GM18511 (cell line): Measurements from ENCODE around the gene DTNB.

Source experiments
- ATAC-seq: cut with Tn5 transposase; IDR thresholded peaks from one replicate; pipeline ENCODE4 v1.9.1; 2021; ENCODE audit warnings: mild to moderate bottlenecking, moderate library complexity; ENCODE audit not compliant: unreplicated experiment

DTNB gene

DNA sequence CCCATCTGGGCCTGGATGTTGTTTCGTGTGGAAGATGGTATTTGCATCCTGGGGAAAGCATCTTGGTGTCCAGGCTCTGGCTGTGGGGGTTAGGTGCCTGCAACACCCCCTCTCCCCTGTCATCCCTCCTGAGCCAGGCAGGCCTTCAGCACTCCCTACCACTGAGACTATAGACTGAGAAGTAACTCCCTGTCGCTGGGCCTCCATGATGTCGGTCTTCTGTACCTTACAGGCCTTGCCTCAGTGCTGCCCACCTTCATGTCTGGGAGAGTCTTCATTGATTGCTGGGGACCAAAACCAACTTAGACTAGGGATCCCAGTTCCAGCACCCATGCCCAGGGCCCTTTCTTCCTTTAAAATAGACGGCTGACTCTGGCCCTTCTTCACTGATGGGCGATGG is 298.6 kb downstream of the DTNB start:
- ATAC-seq = no peak

DNA sequence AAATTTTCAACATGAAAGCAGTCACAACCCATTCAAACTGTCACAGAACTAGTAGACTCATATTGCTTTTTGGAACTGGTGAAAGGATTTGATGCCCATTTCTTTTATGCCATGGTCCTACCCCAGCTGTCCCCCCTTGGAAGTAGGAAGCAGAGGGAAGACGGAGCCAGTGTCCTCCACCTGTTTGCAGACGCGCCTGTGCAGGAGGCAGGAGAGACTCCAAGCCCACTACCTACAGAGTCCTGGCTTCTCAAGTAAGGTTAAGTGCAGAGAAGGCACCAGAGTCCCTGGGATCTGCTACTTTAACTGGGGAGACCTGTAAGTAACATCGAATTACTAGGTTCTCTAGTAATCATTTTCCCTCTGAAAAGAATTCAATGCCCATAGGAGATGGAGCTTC is 299.0 kb downstream of the DTNB start:
- no peak for ATAC-seq

DNA sequence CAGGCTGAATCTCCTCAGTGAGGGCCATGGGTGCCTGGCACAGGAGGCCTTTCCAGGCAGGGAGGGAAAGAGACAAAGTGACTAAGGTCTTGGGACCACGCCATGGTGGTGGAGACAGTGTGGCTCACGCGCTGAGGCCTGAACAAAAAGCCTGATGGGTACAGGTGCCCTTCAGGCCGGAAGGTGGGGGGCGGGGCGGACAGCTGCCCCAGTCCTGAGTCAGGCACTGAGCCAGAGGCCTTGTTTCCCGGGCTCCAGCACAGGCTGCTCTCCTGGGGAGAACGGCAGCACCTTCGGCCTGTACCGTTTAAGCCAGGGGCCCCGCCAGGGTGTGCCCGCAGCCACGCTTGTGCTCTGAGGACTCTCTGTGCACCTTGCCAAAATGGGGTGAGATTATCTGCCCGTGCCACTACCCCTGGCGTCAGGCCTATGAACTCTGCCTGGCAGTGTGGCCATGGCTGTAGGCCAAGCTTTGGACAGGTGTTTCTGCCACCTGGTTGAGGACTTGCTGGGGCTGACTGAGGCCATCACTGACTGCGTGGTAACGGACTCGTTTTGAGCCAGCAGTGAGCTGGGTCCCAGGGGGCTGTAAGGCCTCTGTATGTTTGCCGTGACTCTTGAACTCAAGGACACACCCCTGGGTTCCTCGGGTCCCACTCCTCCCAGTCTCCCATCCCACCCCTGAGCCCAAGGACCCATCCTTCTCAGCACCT is 300.0 kb downstream of the DTNB start:
- no peak for ATAC-seq

DNA sequence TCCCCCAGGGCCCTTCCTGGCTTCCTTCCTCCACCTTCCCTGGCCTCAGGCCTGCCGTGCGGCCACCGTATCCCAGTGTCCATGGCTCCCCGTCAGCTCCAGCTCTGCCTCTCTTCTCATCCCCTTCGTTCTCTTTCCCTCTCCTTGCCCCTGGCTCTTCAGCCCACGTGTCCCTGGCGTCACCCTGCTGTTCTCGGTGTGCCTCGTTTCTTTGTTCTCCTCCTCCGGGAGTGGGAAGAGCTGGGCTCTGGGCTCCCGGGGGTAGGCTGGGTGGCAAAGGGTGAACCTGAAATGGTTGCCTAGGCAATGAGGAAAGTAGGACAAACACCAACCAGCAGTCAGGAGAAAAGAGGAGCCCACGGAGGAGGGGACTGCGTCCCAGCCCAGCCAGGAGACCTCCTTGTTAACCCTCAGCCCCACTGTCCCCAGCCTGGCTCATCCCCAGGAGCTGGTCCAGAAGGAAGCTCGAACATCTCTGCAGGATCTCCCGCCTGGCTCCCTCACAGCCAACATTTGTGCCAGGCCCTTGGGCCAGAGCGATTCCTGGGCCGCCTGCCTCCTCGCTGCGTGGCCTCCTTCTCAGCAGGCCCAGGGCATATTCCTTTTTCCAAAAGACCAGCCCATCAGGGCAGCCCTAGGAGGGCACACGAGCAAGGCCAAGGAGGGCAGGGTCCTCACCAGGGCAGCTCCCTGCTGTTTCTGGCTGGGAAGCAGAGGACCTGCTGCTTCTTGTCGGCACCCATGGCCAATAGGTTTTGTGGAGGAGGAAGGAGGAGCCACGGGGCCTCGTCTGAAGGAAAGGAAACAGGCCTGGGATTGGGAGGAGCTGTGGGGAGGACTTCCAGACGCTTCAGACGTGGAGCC is 300.7 kb downstream of the DTNB start:
- no peak for ATAC-seq

DNA sequence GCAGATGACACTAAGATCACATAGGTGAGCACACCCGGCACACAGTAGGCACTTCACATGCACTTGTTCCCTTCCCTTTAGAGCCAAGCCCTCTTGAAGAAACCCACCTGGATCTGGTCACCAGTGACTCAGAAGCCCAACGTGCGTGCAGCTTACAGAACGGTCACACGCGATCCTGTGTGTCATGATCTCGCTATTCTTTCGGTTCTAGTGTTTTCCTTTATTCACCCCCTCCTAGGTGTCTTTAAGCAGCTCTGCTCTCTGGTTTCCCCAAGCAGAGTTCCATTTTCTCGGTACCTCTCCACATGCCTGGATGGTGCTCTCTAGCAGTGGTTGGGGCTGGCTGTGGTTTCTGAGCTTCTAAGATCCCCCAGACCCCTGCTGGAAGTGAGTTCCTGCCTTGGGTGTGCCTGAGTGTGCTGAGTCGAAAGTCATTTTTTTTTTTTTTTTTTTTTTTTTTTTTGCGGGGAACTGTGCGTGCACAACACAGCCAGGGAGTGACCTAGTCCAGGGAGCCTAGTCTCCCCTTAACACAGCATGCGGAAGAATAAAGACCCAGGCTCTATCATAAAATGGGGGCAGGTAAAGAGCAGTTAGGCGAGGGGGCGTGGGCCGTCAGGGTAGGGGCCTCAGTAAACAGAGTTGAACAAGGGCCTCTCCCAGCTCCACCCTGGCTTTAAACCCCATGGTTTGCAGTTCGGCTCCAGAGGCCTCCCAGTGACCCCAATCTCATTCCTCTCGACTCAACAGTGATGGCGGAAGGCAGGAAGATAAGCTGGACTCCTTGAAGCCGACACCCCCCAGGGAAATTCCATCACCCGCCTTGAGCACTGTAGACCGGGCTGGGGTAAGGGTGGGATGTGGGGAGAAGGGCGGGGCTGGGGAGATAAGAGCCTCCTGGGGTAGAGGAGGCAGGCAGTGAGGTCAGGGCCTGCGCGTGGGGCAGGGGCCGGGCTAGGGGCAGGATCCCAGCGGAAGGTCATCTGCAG is 301.8 kb downstream of the DTNB start:
- ATAC-seq = no peak

DNA sequence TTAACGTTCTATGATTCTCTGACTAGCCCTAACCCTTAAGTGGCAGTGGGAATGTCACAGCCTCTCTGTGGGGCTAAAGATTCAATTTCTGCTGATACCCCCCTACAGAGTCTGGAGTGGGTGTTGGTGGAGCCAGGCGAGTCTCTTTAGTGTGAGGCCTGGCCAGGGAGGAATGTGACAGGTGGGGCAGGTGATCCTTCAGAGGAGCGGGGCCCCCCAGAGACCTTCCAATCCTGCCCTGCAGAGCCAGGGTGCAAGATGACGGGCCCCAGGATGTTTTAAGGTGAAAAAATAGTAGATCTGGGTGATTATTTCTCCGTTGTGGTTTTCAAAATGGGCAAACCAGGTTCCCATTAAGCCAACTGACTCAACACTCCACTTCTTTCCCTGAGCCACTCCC is 303.5 kb downstream of the DTNB start:
- ATAC-seq = no peak

DNA sequence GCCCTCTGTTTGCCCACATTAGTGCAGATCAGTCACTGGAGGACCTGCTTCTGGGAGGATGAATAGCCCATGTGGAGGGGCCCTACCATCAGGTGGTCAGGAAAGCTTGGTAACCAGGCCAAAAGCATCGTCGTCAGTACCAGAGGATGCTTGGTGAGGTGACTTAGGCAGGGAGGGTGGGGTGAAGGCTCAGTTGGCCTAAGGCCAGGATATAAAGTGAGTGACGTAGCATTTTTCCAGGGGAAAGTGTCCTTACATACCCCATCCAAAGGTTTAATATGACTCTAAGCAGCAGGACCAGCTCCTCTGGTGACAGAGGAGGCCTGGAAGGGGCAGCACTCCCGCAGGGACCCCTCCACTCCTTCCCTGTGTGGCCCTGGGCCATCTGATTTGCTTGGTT is 303.9 kb downstream of the DTNB start:
- no peak for ATAC-seq

DNA sequence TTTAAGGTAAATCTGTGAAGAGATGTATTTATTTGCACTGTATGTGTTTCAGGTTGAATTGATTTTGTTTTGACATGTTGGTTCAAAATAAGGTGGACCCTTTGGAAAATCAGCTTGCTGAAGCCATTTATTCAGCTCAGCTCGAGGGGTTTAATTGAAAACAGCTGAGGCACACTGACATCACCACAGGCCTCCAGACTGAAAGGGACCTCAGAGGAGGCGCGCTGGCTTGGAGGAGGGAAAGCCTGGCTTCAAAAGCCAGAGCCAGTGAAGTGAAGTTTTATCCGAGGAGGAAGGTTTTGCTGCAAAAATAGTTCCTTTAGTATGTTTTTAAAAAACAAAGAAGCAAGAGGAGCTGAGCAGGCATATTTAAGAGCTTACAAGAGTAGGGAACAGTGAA is 304.7 kb downstream of the DTNB start:
- ATAC-seq = no peak

DNA sequence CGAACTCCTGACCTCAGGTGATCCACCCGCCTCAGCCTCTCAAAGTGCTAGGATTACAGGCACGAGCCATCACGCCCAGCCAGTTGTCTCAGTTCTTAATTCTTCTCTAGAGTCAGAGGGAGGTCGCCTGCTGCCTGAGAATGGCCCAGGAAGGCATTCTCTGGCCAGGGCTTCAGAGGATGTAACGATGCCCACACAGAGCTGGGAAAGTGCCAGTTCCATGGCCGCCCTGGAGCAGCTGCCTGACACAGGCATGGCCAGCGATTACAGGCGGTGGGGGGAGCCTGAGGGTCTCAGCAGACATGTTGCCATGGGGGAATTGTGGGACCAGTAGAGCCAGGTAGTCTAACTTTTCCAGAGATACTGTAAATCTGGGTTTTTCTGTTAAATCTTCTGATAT is 306.1 kb downstream of the DTNB start:
- ATAC-seq = no peak

DNA sequence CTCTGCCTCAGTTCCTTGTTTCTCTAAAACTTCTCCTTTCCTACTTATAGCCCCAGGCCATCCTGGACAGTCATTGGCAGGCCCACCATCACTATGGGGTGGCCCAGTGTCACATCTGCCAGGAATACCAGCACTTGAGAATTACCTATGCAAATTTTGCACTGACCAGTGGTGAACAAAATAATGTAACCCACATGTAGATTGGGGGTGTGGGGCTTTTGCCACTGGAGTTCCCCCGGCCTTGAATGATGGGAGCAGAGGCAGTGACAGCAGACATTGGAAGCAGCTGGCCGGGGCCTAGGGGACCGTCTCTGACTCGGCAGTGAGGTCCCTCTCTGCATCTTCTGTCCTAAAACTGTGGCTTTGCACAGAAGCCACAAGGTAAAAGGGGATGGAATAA is 306.7 kb downstream of the DTNB start:
- ATAC-seq = no peak

DNA sequence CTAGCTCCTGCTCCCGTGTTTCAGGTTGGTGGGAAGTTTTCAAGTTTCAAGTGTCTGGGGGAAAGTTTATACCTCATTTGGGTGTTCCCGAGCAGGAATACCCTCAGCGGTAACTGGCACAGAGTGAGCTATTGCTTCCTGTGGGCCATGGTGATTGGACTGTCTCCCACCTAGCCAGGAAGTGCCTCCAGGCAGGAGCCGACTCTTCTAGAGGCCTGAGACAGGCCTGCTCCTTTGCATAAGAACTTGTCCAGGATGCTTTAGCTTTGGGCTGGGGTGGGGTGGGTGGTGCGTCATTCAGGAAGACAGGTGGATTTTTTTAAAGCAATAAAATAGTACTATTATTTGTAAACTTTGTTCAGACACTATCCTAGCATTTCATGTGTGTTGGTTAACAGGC is 308.1 kb downstream of the DTNB start:
- ATAC-seq = no peak

DNA sequence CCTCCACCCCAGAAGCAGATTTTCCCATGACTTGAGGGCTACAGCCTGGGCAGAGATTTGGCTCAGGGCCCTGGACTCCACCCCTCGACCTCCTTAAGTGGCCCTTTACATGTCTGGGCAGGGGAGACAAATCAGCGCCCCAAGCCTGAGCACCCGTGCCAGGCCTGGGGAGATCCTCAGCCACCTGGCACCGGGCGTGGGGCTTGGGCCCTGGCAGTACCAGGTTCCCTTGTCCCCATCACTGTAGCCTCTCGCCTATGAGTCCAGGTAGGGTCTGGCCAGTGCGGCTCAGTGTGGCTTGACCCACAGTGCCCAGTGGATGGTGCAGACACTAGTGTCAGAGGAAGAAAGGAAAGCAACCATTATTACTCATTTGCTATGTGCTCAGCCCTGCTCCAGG is 309.6 kb downstream of the DTNB start:
- ATAC-seq = no peak

DNA sequence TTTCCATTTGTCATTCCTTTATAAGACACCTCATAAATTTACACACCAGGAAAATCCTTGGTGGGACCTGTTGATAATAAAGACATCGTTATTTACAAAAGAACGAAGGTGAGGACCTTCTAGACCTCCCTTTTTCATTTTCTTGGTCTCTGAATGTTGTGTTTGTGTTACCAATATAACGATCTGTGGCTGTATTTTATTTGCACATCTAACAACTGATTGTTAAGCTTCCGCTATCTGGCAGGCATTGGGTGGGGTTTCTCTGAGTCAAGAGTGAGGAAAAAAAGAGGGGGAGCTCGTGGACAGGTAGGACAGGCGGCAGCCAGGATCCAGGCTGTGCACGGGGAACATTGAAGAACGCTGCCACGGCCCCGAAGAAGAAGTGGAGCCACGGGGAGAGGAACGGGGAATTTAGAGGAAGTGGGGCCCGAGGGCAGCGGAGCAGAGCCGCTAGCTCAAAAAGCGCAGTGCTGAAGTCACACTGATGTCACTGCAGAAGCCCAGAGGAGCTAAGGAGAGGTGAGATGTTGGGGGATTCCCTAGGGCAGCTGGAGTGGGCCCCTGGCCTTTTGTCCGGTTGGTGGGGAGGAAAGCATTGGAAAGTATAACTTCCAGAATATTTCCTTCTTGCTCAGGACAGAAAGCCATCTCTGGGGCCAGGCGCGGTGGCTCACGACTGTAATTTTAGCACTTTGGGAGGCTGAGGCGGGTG is 310.8 kb downstream of the DTNB start:
- ATAC-seq = peak; percentile 83

DNA sequence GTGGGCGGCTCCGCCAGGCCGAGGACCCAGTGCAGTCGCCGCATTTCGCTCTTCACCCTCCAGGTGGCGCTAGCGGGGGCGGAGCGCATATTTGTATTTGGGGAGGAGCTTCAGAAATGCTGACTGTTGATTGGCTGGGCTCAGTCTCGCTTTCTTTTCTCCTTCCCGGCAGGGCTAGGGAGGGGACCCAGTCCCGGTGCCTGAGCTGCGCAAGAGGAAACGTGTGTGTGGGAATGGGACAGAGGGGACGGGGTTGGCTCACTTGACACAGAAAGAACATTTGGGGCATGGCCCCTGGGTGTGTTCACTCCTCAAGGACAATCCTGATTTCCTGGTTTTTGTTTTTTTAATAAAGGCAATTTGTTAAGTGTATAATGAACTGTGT is 311.3 kb downstream of the DTNB start:
- ATAC-seq = peak; percentile 86

DNA sequence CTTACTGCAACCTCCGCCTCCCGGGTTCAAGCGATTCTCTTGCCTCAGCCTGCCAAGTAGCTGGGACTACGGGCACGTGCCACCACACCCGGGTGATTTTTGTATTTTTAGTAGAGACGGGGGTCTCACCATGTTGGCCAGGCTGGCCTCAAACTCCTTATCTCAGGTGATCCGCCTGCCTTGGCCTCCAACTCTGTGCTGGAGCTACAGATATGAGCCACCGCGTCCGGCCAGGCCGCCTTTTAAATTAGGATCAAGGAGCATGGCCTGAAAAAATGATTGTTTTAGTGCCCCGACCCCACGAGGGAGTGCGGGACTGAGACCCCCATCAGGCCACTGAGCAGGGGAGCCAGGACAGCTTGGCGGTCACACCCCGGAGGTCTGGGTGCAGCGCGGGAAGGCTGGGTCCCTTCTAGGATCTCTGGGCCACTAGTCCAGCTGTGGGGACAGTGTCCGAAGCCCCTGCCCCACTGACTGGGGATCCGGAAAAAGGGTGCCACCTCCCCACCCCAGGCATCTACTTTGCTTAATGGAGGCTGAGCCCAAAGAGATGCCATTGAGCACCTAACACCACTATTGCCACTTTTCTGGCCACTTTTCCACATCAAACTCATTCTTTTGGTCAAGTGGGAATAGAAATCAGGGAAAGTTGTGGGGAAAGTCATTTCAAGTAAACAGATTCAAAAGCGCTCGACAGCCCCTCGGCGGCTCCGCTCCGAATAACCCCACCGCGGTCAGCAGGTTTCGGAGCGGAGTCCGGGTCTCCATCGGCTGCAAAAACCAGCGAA is 311.9 kb downstream of the DTNB start:
- no peak for ATAC-seq

DNA sequence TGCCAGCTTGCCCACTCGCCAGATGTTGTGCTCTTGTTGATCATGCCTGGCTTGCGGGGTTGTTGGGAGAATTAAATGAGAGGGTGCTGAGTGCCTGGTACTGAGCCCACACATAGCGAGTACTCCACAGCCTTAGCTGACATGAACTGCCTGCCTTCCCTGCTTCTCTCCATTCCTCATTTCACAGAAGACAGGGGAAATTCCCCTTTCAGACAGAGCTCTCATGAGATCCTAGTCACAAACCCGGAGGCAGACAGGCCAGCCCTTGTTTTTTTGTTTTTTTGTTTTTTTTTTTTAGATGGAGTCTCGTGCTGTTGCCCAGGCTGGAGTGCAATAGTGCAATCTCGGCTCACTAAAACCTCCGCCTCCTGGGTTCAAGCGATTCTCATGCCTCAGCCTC is 314.5 kb downstream of the DTNB start:
- no peak for ATAC-seq

DNA sequence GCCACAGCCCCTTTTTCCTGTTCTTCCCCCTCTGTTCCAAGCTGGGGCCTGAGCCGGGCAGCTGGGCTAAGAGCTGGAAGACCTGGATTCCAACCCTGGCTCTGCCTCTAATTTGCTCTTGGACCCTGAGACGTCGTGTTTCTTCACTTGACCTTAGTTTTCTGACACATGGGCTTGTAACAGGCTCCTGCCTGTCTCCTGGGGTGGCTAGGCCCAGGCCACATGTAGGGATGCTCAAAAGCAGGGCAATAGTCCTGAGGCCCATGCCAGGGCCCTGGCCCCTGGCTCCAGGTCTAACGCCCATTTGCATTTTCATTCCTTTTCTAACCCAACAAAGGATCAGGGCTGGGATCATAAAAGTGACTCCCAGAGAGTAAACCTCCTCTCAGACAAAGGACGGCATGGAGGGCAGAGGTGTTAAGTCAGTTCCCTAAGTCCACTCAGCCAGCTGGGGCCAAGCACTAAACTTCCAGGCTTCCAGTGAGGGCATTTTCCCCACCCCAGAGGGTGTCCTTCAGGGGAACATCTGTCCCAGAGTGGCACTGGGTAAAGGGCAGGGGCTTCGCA is 315.0 kb downstream of the DTNB start:
- ATAC-seq = no peak

DNA sequence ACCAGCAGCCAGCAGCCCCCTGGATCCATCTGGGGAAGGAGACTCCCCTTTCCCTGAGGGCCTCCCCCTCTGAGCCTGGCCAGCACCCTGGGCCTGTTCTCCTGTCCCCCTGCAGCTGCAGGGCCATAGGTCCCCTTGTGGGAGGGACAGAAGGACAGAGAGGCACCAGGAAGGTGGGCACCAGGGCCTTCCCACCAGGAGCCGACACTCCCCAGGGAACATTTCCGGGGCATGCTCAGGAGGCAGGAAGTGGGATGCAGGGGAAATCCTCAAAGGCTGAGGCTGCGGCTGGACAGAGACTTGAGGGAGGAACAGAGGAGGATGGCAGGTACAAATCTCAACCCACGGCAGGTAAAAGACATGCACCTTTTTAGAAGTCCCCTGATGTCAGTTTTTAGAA is 317.3 kb downstream of the DTNB start:
- ATAC-seq = no peak

DNA sequence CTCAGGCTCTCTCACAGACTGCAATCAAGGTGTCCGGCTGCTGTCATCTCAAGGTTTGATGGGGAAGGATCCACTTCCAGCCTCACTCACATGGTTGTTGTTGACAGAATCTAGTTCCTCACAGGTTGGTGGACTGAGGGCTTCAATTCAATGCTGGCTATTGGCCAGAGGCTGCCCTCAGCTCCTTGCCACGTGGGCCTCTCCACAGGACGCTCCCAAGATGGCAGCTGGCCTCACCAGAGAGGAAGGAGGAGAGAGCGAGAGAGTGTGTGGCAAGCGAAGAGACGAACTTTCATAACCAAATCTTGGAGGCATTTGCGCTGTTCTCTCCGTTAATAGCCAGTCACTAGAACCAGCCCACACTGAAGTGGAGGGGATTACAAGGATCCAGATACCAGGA is 318.1 kb downstream of the DTNB start:
- ATAC-seq = no peak

DNA sequence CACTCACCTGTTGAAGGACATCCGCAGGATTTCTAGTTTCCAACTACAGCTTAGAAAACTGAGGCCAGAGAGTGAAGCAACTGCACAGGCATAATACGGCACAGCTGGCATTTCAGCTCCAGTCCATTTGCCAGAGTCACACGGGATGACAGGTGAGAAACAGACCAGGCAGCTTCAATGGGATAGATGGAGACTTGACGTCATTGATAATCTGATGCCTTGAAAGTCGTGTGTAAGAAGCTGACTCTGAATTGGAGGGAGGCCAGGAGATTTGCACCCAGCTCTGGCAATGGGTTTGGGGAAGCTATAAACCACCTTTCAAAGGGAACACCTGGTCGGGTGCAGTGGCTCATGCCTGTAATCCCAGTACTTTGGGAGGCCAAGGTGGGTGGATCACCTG is 319.3 kb downstream of the DTNB start:
- ATAC-seq = no peak
